GM21786 (cell line): ENCODE measurements around the gene DGKQ.

Experiments used
- ATAC-seq: cut with Tn5 transposase; IDR thresholded peaks from one replicate; pipeline ENCODE4 v1.9.1; 2021; ENCODE audit not compliant: unreplicated experiment

The DGKQ gene

DNA sequence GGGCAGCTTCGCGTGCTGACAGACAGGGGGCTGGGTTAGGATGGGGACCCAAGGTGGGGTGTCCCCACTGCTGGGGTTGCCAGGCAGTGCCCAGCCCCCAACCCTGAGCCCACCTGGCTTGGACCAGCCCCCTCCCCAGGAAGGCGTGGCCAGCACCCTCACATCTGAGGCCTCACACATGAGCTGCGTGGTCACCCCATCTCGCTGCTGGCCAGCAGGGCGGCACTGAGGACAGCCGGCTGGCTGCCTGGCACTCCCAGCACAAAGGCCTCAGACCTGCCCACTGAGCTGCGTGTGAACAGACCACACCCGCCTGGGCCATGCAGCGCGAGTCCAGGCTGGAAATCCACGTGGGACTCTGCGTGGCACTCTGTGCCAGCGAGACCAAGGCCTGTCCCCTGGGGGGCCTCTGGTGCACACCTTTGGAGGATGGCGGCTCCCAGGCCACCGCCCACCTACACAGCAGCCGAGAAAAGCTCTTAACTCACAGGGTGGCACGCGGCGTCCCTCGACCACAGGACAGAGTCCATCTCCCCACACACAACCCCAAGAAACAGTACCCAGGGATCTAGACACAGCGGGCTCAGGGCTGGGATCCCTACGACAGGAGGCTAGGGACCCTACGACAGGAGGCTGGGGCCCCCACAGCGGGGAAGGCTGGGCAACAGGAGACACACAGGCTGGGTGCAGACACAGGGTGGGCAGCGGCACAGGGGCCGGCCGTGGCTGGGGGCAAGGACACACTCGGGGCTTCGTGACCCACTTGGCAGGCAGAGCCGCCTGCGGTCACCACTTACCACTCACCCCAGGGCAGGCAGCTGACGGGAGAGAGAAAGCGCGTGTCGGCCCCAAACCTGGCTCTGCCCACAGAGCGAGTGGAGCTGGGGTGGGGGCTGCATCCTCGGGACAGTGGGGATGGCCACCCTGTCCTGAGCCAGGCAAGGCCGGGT, 9.8 kb downstream of the DGKQ start:
- no peak for ATAC-seq

DNA sequence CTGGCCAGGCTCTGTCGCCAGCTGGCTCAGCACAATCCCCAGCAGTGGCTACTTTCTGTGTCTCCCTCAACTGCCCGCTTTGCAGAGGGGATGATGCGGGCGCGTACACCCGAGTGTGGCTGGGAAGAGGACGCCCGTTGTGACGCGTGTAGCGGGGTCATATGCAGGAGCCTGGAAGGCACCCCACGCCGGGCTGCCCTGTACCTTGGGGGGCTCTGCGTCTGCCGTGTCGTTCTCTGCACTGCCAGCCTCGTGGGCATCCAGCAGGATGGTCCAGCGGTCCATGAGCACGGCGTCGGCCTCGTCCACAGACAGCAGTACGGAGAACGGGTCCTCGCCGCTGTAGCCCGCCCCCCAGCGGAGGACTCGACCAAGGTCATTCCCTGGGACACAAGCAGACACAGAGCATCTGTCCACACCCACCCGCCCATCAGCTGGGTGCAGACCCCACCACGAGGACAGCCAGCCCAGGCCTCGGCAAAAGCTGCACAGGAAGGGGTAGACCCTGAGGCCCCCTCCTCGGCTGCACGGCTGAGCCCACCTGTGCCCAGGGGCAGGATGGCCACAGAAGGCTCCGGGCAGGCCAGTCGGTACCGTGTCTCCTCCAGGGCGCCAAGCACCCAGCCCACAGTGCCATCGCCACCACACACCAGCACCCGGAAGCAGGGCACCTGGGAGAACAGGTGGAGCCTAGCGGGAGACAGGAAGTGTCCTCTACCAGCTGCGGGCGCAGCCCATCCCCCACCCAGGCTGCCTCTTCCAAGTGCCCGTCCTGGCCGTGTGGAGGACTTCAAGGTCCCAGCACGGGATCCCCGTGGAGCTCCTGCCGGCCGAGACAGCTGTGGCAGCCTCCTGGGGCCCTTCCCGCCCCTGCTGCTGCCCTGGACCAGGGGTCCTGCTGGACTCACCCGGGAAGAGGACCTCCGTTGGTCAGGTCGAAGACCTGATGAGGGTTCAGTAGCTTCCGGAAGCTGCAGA, 10.8 kb downstream of the DGKQ start:
- no peak for ATAC-seq

DNA sequence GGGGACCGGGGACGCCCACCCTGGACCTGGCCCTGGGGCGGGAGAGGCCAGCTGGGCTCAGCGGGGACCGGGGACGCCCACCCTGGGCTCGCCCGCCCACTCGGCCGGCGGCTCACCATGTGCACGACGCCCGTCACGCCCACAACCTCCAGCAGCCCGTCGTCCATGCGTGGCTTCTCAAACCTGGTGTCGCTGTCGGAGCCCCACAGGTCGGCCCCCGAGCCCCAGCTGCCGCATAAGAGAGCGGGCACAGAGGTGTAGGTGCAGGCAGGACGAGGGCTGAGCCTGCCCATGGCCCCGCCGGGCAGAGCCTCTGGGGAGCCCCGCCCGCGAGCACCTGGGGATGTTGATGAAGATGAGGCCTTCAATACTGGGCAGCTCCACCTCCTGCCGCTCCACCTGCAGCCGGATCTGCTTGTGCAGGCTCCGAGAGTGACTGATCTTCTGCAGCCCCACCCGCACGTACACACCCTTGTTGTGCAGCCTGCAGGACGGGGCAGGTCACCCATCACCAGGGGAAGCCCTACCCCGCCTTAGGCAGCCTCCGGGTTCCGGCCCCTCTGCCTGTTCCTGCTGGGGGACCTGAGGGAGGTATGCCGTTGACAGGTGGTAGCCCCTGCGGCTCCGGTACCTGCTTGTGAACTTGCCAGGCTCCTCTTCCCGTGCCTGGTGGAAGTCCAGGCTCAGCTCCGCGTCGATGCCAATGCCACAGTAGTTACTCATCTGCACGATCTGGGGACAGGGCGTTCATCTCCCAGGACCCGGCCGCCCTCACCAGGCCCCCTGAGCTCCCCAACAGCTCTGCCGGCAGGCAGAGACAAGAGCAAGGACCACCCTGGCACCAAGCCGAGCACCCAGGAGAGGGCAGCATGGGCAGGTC, 11.8 kb downstream of the DGKQ start:
- no peak for ATAC-seq

- ATAC-seq, result no peak
Measured at GRCh38 chr4:960636-961350, 12.6 kb downstream of the DGKQ start.

- no peak for ATAC-seq
Measured at GRCh38 chr4:960140-960635, 13.2 kb downstream of the DGKQ start.

DNA sequence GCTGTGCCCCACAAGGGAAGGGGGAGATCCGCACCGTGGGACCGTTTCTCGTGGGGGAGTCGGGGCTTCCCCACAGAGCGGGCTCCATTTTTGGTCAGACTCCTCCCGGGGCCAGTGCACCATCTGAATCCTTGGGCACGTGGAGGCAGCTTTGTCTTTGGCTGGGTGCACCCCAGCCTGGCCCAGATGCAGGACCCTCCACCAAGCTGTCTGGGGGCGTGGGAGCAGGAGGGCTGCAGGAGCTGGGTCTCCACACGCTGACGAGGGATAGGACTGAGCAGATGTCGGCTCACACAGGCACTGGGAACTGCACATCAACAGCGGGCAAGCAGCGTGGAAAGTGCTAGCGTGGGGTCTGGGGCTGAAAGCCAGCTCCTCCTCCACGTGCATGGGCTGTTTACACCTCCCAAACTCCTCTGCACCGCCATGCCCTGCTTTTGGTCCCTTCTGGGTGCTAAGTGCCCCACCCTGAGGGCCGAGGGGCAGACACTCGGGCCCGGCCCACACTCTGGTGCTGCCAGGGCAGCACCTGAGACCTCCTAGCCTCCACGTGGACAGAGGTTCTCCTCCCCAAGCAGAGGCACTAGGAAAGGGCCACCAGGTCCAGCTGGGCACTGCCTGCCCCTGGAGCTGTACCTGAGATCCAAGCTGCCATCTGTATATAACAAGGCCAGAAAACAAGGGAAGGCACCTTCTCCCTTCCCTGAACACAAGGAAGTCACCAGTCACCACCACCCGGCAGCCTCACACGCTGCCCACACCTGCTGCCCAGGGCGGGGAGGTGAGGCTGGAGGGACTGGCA, 13.8 kb downstream of the DGKQ start:
- no peak for ATAC-seq

- ATAC-seq, result no peak
Measured at GRCh38 chr4:958696-959337, 14.6 kb downstream of the DGKQ start.

DNA sequence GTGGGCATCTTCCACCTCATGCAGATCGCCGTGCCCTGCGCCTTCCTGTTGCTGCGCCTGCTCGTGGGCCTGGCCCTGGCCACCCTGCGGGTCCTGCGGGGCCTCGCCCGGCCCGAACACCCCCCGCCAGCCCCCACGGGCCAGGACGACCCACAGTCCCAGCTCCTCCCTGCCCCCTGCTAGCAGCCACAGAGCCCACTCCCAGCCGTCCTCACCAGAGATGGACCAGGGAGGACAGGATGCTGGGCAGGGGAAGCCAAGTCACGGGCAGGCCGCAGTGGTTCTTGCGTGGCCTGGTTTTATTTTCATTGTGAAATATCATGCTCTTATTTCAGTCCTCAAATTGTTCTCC, 15.1 kb downstream of the DGKQ start:
- ATAC-seq, result no peak

DNA sequence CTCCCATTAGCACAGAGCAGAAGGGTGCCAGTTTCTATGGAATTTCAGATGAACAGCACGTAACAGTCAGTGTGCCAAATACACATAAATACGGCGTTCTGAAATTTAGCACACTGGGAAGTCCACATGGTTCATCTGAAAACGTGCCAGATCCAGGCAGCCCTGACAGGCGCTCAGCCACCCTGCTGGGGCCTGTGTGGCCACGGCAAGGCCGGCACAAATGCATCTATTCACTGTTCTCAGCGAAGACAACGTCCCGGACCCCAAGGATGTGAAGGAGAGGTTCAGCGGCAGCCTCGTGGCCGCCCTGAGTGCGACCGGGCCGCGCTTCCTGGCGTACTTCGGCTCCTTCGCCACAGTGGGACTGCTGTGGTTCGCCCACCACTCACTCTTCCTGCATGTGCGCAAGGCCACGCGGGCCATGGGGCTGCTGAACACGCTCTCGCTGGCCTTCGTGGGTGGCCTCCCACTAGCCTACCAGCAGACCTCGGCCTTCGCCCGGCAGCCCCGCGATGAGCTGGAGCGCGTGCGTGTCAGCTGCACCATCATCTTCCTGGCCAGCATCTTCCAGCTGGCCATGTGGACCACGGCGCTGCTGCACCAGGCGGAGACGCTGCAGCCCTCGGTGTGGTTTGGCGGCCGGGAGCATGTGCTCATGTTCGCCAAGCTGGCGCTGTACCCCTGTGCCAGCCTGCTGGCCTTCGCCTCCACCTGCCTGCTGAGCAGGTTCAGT, 15.6 kb downstream of the DGKQ start:
- no peak for ATAC-seq

- no peak for ATAC-seq
Measured at GRCh38 chr4:957231-957580, 16.2 kb downstream of the DGKQ start.

DNA sequence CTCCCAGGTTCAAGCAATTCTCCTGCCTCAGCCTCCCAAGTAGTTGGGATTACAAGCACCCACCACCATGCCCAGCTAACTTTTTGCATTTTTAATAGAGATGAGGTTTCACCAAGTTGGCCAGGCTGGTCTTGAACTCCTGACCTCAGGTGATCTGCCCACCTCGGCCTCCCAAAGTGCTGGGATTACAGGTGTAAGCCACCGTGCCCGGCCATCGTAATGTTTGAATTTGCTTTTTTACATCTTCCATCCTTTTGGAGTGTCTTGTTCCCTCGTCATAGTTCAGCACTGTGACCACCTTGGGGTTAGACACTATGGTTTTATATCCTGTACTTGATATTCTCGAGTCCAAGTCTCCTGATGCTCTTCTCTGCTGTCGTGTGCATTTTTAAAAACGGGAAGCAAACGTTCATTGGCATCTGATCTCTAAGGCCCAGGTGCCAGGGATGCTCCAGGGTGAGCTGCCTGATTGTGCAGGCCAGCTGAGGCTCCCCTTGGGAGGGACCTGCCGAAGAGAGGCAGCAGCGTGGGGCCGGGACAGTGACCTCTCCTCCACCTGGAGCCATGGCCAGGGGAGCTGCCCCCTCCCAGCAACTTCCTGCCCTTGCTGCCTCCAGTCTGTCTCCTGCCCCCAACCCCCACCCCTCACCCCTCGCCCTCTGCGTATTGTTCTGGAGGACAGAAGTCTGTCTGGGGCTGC, 16.7 kb downstream of the DGKQ start:
- ATAC-seq, result no peak

DNA sequence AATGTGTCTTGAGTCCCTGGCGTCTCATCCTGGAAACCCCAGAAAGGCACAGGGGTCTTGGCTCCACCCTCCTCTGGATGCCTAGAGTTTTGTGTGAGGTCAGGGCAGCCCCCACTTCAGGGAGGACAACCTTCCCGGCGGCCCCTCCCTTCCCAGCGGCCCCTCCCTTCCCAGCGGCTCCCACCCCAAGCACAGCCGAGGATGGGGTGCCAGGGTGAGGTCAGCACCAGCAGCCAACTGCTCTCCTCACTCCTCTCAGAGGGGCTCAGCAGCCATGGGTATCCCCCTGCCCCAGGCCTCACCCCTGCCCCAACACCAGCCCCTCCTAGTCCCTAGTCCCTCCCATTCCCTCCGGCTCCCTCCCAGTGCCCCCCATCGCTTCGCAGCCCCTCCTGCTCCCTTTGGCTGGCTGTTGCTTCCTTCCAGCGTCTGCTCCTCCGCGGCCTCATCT, 17.4 kb downstream of the DGKQ start:
- no peak for ATAC-seq

DNA sequence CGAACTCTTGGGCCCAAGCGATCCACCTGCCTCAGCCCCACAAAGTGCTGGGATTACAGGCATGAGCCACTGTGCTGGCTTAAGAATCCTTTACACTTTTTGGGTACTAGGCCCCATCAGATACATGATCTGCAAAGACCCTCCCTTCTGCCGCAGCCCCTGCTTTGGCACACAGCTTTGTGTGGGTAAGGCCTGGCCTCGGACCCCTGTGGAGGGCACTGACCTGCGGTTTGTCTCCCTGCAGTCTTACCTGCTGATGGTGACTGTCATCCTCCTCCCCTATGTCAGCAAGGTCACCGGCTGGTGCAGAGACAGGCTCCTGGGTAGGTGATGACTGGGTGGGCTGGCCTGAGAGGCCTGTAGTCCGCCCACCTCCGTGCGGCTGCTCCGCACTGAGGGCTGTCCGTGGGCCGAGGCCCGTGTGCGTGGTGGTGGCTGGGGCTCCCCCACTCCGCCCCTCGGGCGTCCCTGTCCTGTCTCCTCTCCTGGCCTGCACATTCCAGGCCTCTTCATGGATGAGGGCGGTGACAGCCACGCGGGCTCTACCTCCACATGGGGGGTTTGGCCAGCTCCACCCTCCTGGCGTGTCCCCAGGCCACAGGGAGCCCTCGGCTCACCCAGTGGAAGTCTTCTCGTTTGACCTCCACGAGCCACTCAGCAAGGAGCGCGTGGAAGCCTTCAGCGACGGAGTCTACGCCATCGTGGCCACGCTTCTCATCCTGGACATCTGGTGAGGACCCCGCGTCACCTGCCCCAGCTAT, 18.0 kb downstream of the DGKQ start:
- ATAC-seq, result no peak

DNA sequence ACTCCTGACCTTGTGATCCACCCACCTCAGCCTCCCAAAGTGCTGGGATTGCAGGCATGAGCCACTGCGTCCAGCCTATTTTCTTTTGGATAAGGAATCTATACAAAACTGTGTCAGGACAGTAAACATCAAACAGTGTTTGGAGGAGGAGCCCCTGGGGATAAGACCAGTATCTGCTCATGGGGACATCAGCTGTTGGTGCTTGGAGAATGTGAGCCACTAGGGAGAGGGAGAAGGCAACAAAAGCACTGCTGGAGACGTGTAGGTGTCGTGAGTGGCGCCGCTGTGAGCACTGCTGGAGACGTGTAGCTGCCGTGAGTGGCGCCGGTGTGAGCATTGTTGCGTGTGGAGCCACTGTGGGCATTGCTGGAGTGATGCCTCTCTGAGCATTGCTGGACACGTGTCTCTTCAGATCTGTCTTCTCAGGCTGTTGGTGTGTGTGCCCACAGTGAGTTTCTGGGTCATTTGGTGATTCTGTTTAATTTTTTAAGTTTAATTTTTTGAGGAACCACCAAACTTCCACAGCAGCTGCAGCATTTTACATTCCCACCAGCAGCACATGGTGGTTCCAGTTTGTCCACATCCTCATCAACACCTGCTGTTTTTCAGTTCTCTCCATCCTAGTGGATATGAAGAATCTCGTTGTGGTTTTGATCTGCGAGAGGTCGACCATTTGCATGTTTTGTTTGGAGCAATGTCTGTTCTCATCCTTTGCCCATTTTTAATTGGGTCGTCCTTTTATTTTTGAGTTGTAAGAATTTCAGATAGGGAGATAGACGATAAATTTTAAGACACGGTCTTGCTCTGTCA, 19.0 kb downstream of the DGKQ start:
- ATAC-seq, result no peak

DNA sequence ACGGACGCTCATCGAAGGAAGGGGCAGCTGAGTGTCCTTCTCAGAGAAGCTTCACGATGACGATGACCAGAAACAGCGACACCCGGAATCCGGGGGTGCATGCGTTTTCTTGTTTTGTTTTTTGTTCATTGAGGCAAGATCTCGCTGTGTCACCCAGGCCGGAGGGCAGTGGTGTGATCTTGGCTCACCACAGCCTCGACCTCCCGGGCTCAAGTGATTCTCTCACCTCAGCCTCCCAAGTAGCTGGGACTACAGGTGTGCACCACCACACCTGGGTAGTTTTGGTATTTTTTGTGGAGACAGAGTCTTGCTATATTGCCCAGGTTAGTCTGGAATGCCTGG, 19.8 kb downstream of the DGKQ start:
- ATAC-seq, result no peak
